ENCODE measurements around the gene MSX1.

GRCh38 chr4:4868040-4868757 is 8.7 kb downstream of the MSX1 start:
- TF ChIP-seq POLR2A (IDR thresholded peaks at IDR 0.05) (no peak), CTCF (IDR thresholded peaks at IDR 0.05 in 4 of 5, conservative IDR thresholded peaks at IDR 0.05 in 1 of 5) (no peak)
